Dedifferentiated amniotic fluid mesenchymal stem cell (primary cell): ENCODE data around the gene MED12.

Experiments
- DNase-seq: peaks from one replicate; pipeline ENCODE4 v3.0.0-alpha.2; 2016; ENCODE audit errors: extremely low spot score

The MED12 gene

DNA sequence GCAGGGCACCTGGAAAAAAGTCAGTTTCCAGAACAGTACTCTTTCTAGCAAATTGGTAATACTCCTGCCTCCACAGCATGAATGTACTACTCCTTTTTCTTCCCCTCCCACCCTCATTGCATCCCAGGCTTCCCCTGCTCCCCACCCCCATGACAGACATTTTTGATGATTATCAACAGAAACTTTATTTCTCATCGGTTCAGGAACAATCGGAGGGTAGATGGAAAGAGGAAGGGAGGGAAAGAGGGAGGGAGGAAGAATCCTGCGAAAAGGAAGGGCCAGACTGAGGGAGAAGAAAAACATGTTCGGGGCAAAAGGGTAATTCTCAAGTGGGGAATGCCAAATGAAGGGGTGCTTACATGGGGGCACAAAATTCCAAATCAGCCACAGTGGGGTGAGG is 11.2 kb upstream of the MED12 start:
- DNase-seq, result no peak

DNA sequence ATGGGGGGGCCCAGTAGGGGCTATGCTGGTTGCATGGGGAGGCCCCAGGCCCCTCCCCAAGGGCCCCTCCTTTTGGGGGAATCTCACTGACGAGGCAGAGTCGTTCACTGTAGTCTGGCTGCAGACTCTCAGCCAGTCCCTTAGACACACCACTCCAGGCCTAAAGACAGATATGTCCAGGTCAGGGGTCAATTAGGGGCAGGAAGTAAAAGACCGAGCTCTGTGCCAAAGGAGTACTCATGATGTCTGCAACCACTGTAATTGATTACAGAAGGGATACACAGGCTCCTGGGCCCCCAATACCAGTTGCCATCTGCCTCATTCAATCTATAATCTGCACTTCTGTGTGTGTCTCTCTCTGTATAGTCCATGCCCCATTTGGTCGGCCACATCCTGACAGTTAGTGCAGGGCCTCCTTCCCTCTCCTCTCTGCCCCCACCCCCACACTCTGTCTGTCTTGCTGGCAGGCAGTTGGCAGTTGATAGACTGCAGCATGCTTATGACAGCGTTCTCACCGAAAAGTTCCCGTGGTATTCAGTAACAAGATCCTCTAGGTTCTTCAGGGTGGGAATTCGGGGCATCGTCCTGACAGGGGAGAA is 10.5 kb upstream of the MED12 start:
- no peak for DNase-seq

DNA sequence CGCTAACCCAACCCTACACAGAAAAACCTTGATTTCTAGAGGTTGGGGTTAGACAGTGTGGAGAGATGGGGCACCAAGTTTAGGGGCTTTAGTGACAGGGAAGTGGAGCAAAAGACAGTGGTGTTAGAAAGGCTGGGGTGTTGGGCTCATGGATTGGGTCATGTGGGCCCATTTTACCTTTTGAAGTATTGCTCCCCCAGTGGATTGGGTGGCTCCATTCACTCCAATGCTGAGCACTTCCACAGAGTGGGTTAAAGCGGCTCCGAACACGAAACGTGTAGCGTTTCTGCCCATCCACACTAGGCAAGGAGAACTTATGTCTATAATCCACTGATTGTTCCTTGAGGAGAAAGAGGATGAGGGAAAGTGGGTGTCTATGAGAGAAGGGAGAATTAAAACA is 9.3 kb upstream of the MED12 start:
- DNase-seq, result no peak

DNA sequence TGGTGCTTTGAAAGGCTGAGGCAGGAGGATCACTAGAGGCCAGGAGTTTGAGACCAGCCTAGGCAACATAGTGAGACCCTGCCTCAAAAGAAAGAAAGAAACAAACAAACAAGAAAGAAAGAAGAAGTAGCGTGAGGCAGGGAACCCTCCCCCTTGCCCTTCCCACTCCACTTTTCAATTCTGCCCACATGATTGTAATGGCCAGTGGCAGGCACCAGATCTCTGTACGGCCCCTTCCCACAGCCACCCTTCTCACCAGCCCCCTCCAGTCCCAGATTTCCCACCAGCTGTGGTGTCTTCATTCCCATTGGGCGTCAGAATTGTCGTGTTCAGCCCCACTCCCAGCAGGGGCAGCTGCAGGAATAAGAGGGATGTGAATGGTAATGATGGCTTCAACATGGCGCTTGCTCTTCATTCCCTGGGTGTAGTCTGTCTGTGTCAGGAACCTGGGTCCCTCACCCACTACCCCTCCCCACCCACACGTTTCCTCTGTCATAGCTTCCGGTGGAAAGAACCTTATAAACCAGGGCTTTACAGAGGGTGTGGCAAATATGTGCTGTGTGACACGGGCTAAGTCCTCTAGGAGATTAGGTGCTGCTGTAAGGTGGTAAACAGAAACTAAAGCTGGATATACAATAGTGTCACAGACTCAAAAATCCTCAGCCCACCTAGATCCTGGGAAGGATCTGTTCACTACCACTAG is 7.1 kb upstream of the MED12 start, which contains the start of gene IL2RG:
Gene IL2RG (minus strand): TSS at position 437 of the 703 bp plus-strand sequence. CDS start 38 bp downstream, at position 399.
- no peak for DNase-seq

DNA sequence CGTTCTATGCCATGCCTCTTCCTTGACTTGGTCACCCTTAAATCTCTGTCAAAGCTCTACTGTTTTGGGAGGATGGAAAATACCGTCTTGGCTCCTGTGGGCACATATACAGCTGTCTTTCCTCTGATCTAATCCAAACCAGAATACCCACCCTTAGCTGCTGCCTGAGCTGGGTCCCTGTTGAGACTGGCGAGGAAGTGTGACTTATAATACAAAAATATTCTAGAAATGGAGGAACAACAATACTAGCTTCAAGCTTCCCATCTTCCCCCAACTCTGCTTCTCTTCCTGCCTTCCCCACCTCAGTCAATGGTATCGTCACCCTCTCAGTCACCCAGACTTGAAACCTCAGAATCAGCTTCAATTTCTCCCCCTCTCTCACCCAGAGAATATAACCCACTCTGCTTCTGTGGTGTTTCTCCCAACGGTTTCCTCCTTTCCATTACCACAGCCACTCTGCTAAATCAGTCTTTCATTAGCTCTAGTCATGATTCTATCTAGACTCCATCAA is 6.4 kb upstream of the MED12 start:
- no peak for DNase-seq

DNA sequence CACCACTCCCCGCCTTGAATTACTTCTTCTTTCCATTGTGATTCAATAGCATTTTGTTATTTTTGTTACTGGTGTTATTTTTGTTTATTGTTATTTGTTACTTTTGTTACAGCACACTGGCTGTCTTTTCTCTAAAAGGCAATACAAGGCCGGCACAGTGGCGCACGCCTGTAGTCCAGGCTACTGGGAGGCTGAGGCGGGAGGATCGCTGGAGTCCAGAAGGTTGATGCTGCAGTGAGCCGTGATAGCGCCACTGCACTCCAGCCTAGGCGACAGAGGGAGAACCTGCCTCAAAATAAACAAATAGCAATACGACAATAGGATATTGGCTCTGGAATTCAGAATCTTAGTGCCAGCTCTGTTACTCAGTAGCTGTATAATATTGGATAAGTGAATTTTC is 1.0 kb upstream of the MED12 start:
- no peak for DNase-seq

DNA sequence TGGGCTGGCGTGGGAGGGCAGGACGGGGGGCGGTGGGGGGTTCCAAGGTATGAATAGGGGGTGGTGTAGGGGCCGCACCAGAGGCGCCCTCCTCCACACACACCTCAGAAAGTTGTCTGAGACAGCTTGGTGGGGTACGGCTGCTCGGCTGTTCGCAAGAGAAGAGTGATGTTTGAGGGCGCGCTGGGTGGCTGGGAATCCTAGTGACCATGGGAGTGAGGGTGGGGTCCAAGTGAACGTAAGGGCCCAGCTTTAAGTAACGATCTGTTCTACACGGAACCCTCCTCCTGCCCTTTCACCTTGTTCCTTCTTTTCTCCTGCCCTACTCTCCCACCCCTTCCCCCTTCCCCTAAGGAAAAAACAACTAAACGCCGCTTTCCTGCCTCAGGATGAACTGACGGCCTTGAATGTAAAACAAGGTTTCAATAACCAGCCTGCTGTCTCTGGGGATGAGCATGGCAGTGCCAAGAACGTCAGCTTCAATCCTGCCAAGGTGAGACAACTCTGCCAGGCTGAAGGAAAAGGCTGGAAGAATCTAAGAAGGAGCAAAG is 664 bp downstream of the MED12 start:
- no peak for DNase-seq

DNA sequence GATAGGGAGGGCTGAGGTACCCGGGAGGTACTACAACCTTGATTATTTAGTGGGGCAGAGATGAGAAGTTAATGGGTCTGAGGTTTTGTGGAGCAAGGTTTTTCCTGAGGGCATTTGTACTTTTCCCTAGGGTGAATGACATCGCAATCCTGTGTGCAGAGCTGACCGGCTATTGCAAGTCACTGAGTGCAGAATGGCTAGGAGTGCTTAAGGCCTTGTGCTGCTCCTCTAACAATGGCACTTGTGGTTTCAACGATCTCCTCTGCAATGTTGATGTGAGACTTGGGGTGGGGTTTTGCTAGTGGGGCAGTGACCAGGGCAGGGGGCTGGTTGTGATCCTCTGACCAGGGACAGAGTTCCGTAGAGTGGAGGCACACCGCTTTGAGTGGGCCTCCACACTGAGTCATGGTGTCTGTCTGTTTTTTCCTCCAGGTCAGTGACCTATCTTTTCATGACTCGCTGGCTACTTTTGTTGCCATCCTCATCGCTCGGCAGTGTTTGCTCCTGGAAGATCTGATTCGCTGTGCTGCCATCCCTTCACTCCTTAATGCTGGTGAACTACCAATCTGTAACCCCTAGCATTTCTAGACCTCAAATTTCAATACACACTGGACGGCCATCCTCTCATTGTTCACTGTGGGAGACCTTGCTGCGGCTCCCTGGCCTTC is 9.9 kb downstream of the MED12 start:
- DNase-seq, result no peak

DNA sequence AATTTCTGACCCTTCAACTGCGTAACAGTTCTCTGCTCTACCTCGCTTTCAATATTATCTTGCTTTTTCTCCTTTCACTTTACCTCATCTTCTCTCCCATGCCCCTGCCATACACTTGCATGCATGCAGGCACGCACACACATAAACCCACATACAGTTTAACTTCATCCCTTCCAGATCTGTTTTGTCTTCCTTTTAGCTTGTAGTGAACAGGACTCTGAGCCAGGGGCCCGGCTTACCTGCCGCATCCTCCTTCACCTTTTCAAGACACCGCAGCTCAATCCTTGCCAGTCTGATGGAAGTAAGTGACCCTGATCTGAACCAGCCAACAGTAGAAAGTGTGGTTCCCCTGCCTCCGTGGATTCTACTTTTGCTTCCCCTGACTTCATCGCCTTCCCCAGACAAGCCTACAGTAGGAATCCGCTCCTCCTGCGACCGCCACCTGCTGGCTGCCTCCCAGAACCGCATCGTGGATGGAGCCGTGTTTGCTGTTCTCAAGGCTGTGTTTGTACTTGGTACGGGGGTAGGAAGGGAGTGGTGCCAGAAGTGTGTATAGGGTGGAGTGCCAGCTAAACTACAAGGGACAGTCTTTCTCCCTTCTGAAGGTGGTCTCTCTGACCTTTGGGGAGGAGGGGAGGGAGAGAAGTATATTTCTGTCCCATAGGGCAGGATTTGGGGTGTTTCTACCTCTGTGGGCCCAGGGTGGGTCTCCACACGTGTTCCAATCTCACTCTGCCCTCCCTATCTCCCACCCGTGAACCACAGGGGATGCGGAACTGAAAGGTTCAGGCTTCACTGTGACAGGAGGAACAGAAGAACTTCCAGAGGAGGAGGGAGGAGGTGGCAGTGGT is 10.7 kb downstream of the MED12 start:
- no peak for DNase-seq

DNA sequence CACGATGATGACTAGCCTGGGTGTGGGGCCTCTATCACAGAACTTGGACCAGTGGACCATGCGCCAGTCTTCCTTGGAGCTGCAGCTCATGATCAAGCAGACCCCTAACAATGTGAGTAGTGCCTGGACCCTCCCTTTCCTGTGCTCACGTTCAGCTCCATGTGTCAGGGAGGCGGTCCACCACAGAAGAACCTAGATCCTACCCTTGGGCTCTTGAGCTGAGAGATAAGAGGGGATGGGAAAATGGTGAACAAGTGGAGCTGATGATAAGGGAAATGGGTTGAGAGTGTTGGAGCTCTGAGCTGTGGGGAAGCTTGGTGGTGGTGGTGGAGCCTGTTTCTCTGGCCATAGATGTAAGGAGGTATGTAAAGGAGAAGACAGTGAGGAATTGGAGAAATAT is 13.1 kb downstream of the MED12 start:
- no peak for DNase-seq

DNA sequence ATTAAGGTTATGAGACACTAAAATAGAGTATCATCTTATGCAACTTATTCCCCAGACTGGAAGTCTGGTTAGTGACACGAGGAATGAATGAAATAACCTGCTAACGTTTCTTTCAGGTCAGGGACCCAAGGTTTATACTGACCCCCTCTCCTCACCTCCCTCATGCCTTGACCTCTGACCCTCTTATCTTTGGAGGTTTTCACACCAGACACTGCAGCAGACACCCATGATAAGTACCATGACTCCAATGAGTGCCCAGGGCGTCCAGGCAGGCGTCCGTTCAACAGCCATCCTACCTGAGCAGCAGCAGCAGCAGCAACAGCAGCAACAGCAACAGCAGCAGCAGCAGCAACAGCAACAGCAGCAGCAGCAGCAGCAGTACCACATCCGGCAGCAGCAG is 22.0 kb downstream of the MED12 start:
- no peak for DNase-seq

DNA sequence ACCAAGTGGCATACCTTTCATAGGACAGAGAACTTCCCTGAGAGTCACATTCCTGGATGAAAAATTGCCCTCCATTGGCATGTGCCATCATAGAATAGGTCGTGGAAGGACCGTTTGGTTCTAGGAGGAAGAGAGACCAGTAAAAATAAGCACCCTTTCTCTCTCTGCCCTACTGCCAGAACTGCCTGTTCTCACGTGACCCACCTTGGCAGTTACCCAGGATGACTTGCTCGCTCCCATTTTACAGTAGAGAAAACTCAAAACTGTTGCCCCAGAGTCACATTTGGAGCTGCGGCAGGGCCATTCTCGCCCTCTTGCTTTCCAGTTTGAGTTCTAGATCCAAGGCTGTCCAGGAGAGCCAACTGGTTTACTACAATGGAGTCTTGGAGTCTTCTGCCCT is 25.1 kb downstream of the MED12 start:
- DNase-seq, result no peak

DNA sequence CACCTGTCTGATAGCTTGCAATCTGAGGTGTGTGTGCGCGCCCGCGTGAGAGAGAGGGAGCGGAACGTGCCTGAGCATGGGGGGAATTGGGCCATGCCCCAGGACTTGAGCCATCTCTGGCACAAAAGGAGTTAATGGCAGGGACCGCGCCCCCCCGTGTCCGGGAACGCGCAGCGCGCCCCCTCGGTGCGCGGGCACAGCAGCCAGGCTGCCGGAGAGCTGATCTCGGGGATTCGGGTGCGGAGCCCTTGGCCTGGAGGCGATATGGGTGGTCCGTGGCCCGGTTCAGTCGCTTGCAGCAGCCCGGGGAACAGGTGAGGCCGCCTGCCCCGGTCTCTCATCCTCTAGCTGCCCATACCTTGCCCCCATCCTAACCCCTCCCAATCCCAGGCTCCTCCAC is 26.3 kb downstream of the MED12 start, which contains the start of gene NLGN3:
Gene NLGN3 (plus strand): TSS at position 191 of the 400 bp plus-strand sequence. CDS start 2,909 bp downstream, outside the sequence.
- DNase-seq, result no peak

DNA sequence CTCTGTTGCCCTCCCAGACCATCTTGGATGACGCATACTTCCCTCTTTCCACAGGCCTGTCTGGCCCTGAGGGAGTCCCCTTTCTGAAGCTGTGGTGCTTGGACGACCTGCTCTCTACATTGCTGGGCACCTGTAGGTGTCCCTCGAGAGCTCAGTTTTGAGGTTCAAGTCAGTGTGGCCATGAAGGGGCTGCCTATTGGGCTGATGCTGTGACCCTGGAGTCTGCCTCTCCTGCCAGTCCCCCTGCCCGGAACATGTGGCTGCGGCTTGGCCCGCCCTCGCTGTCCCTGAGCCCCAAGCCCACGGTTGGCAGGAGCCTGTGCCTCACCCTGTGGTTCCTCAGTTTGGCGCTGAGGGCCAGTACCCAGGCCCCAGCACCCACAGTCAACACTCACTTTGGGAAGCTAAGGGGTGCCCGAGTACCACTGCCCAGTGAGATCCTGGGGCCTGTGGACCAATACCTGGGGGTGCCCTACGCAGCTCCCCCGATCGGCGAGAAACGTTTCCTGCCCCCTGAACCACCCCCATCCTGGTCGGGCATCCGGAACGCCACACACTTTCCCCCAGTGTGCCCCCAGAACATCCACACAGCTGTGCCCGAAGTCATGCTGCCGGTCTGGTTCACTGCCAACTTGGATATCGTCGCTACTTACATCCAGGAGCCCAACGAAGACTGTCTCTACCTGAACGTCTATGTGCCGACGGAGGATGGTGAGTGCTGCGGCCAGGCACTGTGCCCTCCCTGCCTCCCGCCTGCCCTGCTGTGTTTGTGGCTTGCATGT is 29.3 kb downstream of the MED12 start:
- no peak for DNase-seq

DNA sequence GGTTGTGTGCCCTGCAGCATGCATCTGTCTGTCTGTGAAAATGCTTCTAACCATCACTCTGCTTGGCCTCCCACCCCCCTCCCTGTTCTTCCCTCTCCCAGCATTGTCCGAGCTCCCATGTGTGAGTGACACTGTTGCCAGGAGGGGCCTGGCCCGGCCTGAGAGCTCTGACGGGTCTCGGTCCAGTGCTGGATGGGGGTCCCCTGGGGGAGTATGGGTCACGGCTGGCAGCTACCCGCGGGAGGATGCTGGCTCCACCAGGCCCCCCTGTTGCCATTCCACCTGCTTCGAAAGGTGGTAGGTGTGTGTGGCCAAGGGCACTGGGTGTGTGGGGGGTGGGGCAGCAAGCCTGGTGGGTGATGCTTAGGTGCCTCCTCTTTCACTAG is 29.9 kb downstream of the MED12 start:
- no peak for DNase-seq

DNA sequence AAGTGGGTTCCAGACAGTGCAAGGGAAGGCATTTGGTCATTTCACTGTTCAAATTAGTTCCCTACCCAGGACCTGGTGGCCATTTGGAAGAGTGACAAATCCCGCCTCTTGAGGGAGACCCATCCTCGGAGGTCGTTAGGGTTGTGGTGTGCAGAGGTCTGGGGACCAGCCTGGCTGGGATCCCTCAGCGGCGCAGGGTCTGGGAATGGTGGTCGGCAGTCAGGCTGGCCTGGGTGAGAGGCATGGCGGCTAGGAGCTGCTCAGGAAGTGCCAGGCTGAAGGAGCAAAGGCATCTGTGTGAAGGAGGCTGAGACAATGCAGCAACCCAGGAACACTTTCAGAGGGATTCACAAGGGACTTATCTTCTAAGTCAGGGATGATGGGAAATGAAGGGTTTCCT is 33.0 kb downstream of the MED12 start:
- no peak for DNase-seq

DNA sequence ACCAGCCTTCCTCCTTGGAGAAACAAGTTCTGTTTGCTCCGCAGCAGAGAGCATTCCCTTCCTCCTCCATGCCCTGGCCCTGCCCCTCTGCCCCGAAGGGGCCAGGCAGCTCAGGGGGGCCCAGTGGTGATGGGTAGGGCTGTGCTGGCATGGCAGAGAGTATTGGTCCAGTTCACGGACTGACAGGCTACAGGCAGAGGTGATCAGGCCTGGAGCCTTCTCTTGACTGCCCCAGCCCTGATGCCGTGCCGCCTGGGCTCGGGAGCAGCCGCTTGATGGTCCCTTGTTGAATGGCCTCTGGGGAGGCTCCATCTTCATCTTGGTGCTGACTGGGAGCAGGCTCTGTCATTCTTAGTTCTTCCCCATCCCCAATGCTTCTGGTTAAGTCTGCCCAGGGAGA is 35.8 kb downstream of the MED12 start:
- DNase-seq, result no peak

DNA sequence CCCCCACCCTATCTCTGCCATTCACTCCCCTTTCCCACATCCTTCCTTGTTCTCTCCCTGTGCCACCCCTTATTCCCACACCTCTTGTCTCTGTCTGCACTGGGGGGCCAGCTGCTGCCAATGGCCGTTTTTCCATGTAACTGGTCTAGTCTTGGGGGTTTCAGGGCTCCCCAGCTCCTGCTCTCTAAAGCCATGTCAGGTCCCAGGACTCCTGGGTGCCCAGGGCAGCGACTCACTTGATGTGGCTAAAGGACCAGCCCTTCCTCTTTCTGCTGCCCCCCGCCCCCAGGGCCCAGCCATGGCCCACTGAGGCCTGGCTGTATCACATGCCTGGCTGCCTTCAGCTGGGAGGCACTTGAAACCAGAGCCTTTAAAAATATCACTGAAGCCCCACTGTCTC is 36.2 kb downstream of the MED12 start:
- DNase-seq, result no peak

DNA sequence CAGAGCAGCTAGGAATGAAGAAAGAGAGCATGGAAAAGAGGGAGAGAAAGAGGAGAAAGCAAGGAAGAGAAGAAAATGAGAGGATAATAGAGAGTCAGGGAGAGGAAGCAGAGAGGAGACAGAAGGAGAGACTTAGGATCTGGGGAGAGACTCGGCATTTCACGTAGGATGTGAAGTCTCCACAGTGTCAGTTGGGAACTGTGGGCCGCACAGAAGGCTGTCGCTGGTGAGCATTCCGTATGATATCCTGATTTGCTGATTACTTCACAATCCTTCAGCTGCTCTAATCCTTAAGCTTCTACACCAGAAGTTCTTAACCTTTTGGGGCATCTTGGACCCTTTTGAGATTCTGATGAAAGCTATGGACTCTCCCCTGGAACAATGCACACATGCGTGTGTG is 40.2 kb downstream of the MED12 start:
- no peak for DNase-seq

DNA sequence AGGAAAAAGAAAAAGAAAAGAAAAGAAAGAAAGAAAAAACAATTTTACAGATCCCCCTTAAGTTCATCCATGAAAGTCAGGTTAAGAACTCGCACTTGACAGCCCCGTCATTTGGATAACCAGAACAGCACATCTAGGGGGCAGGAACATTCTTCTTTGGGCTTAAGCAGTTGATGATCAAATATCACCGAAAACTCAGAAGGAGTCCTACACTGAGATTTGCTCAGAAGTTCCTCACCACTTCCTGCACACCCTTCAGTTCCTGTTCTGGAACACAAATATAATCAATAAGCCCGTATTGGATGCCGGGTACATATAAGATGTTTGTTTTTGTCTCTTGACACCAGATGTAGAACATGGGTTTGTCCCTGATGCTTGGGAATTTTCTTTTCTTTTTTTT is 40.9 kb downstream of the MED12 start:
- no peak for DNase-seq

DNA sequence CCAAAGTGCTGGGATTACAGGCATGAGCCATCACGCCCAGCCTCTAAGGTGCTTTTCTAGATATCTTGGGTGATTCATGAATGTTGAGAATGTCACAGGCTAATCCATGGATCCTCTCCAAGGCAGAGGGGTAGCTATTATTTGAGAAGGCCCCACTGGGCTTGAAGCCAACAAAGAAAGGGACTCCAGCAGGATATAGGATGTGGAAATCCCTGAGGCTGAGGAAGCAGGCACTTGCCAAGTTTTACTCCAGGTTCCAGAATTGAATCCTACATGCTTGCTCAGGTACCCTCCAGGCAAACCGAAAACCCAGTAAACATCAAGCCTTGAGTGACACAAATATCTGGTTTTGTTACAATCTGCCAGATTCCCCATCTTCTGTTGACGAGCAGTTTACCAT is 42.1 kb downstream of the MED12 start:
- DNase-seq, result no peak
